ENCODE data around the gene PNISR.

- TF ChIP-seq RAD21 (IDR thresholded peaks at IDR 0.05; ENCODE audit: low read depth) (no peak), CREB1 (IDR thresholded peaks at IDR 0.05; ENCODE audit: low read depth) (no peak), ZBTB7A (IDR thresholded peaks at IDR 0.05; ENCODE audit: low read depth) (no peak), FOXM1 (IDR thresholded peaks at IDR 0.05; ENCODE audit: borderline replicate concordance, low read depth) (no peak), EP300 (IDR thresholded peaks at IDR 0.05; ENCODE audit: borderline replicate concordance) (no peak), TAF1 (IDR thresholded peaks at IDR 0.05; ENCODE audit: low read depth) (no peak), CEBPB (IDR thresholded peaks at IDR 0.05) (no peak), YY1 (IDR thresholded peaks at IDR 0.05; ENCODE audit: low read depth) (no peak)
- TF ChIP-seq, protein P1, sequence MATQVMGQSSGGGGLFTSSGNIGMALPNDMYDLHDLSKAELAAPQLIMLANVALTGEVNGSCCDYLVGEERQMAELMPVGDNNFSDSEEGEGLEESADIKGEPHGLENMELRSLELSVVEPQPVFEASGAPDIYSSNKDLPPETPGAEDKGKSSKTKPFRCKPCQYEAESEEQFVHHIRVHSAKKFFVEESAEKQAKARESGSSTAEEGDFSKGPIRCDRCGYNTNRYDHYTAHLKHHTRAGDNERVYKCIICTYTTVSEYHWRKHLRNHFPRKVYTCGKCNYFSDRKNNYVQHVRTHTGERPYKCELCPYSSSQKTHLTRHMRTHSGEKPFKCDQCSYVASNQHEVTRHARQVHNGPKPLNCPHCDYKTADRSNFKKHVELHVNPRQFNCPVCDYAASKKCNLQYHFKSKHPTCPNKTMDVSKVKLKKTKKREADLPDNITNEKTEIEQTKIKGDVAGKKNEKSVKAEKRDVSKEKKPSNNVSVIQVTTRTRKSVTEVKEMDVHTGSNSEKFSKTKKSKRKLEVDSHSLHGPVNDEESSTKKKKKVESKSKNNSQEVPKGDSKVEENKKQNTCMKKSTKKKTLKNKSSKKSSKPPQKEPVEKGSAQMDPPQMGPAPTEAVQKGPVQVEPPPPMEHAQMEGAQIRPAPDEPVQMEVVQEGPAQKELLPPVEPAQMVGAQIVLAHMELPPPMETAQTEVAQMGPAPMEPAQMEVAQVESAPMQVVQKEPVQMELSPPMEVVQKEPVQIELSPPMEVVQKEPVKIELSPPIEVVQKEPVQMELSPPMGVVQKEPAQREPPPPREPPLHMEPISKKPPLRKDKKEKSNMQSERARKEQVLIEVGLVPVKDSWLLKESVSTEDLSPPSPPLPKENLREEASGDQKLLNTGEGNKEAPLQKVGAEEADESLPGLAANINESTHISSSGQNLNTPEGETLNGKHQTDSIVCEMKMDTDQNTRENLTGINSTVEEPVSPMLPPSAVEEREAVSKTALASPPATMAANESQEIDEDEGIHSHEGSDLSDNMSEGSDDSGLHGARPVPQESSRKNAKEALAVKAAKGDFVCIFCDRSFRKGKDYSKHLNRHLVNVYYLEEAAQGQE (IDR thresholded peaks at IDR 0.05; ENCODE audit: low read depth) = no peak
- TF ChIP-seq, protein P2, sequence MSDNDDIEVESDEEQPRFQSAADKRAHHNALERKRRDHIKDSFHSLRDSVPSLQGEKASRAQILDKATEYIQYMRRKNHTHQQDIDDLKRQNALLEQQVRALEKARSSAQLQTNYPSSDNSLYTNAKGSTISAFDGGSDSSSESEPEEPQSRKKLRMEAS (IDR thresholded peaks at IDR 0.05) = no peak
- TF ChIP-seq, protein P3, sequence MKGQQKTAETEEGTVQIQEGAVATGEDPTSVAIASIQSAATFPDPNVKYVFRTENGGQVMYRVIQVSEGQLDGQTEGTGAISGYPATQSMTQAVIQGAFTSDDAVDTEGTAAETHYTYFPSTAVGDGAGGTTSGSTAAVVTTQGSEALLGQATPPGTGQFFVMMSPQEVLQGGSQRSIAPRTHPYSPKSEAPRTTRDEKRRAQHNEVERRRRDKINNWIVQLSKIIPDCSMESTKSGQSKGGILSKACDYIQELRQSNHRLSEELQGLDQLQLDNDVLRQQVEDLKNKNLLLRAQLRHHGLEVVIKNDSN (IDR thresholded peaks at IDR 0.05) = no peak
Measured at GRCh38 chr6:99378636-99379035, 46.5 kb downstream of the PNISR start.

Data from Ishikawa (cell line).